ENCODE data around the gene FOXQ1.
"Not testable (repeated sequence)": the region's sequence is repeated elsewhere in the genome, so short reads cannot be mapped to it uniquely, and the experiment has no call there.

The FOXQ1 gene

GRCh38 chr6:1355068-1355467 lies 43.2 kb downstream of the FOXQ1 start:
- not testable (repeated sequence) for DNase-seq (ENCODE audit: insufficient read length, low spot score); FAIRE-seq

- not testable (repeated sequence) for DNase-seq (ENCODE audit: insufficient read length, low spot score); FAIRE-seq
Measured at GRCh38 chr6:1361717-1362116, 49.8 kb downstream of the FOXQ1 start.

GRCh38 chr6:1362643-1363042 lies 50.7 kb downstream of the FOXQ1 start:
- no peak for DNase-seq (ENCODE audit: insufficient read length, low spot score)
- no peak for FAIRE-seq

GRCh38 chr6:1363298-1363697 lies 51.4 kb downstream of the FOXQ1 start:
- no peak for FAIRE-seq
- DNase-seq (ENCODE audit: insufficient read length, low spot score) = no peak

- DNase-seq (ENCODE audit: insufficient read length, low spot score) = no peak
- FAIRE-seq = peak; percentile 20
Measured at GRCh38 chr6:1363729-1364572, 52.1 kb downstream of the FOXQ1 start.
